ENCODE measurements around the gene HOXA10.

HOXA10 gene

GRCh38 chr7:27179503-27180430 lies 5.6 kb upstream of the HOXA10 start:
- no peak for DNase-seq (ENCODE audit: low read depth)

- DNase-seq (ENCODE audit: low read depth), result no peak
These were observed 4.9 kb upstream of the HOXA10 start for GRCh38 chr7:27179030-27179429.

- no peak for DNase-seq (ENCODE audit: low read depth)
These were observed 4.2 kb upstream of the HOXA10 start for GRCh38 chr7:27178366-27178765.

GRCh38 chr7:27177795-27178320 lies 3.7 kb upstream of the HOXA10 start:
- no peak for DNase-seq (ENCODE audit: low read depth)

GRCh38 chr7:27176962-27177794 lies 3.1 kb upstream of the HOXA10 start:
- DNase-seq (ENCODE audit: low read depth), result no peak

GRCh38 chr7:27176524-27176845 lies 2.4 kb upstream of the HOXA10 start:
- DNase-seq (ENCODE audit: low read depth), result no peak

- DNase-seq (ENCODE audit: low read depth), result no peak
These were observed 1.8 kb upstream of the HOXA10 start for GRCh38 chr7:27175626-27176523.

- no peak for DNase-seq (ENCODE audit: low read depth)
These were observed 930 bp upstream of the HOXA10 start for GRCh38 chr7:27174874-27175625.

- DNase-seq (ENCODE audit: low read depth), result no peak
These were observed 587 bp downstream of the HOXA10 start for GRCh38 chr7:27173511-27173955.

GRCh38 chr7:27172823-27173510 lies 1.2 kb downstream of the HOXA10 start:
- no peak for DNase-seq (ENCODE audit: low read depth)

- DNase-seq (ENCODE audit: low read depth), result no peak
These were observed 1.8 kb downstream of the HOXA10 start for GRCh38 chr7:27172315-27172774.

GRCh38 chr7:27171637-27172314 lies 2.3 kb downstream of the HOXA10 start:
- DNase-seq (ENCODE audit: low read depth), result no peak

GRCh38 chr7:27171325-27171636 lies 2.8 kb downstream of the HOXA10 start:
- DNase-seq (ENCODE audit: low read depth), result no peak

GRCh38 chr7:27170426-27171324 lies 3.4 kb downstream of the HOXA10 start:
- DNase-seq (ENCODE audit: low read depth), result no peak

GRCh38 chr7:27169658-27170425 lies 4.3 kb downstream of the HOXA10 start:
- no peak for DNase-seq (ENCODE audit: low read depth)

GRCh38 chr7:27168265-27168947 lies 5.7 kb downstream of the HOXA10 start:
- no peak for DNase-seq (ENCODE audit: low read depth)

GRCh38 chr7:27167916-27168264 lies 6.2 kb downstream of the HOXA10 start:
- no peak for DNase-seq (ENCODE audit: low read depth)
